HCT116 (cell line): Measurements from ENCODE around the gene P3H3. TPM values are rescaled to one million over a fixed set of nuclear protein-coding genes. Genes with fewer than 3 reads are reported as not detected.

ENCODE experiments used
- ATAC-seq: fragments of 200-7000 bp; cut with Tn5 transposase; 2 replicates; pipeline ENCODE4 v1.9.1; 2020; ENCODE audit warnings: mild to moderate bottlenecking, moderate library complexity
- BruUV-seq: library from RNA; stranded (reverse); fragments of 400-500 nt; replicated peaks from 2 replicates; lab custom pipeline; 2021; lab: Mats Ljungman, UMichigan
- CTCF ChIA-PET: fragments of 300-600 bp; sonication (Branson Sonifier 250); formaldehyde crosslinking; loops from one replicate; lab custom pipeline; 2021; ENCODE audit warnings: antibody characterized with exemption; lab: Charles Lee
- POLR2A ChIA-PET: fragments of 300-600, 350-600 bp; sonication (Branson Sonifier 250); formaldehyde crosslinking; loops from one replicate; lab custom pipeline; 2021; ENCODE audit warnings: antibody characterized with exemption; lab: Charles Lee
- RAD21 ChIA-PET, 2 experiments: fragments of 300-600 bp; sonication (Branson Sonifier 250); formaldehyde crosslinking; loops; one replicate each; lab custom pipeline; 2023; ENCODE audit warnings: low total read pairs in 2 of 2; ENCODE audit not compliant: uncharacterized antibody in 2 of 2, unreplicated experiment in 2 of 2, low non-redundant PET in 1 of 2; lab: Charles Lee
- DNase-seq: peaks from one replicate; pipeline ENCODE4 v3.0.0-alpha.2; 2010; ENCODE audit warnings: low read depth, low spot score
- H2AFZ ChIP-seq: fragments of 200-600 bp; shearing (Covaris generic), sonication (generic); 2 replicates; pipeline ENCODE4 v1.6.1; 2017; ENCODE audit warnings: low read depth, mixed run types, mixed read lengths, antibody characterized with exemption, low read length; ENCODE audit not compliant: poor library complexity, severe bottlenecking
- H3K27ac ChIP-seq: 2 replicates; pipeline ENCODE4 v1.5.1; 2012; ENCODE audit warnings: low read depth, low read length
- H3K27me3 ChIP-seq: fragments of 200-600 bp; sonication (generic); 2 replicates; pipeline ENCODE4 v1.6.1; 2016; ENCODE audit warnings: mixed run types, low read length, mixed read lengths; ENCODE audit not compliant: insufficient read depth
- H3K36me3 ChIP-seq, 2 experiments: fragments of 200-500 bp in 1 of 2; fragments of 200-600 bp in 1 of 2; sonication (Bioruptor generic) in 1 of 2; sonication (generic) in 1 of 2; 2 replicates each; pipeline versions ENCODE4 v1.5.1 to v1.6.1; 2014 to 2016; ENCODE audit warnings: low read length in 2 of 2, inconsistent platforms in 1 of 2, mixed read lengths in 1 of 2, mixed run types in 1 of 2; ENCODE audit not compliant: insufficient read depth in 2 of 2, control insufficient read depth in 1 of 2
- H3K4me1 ChIP-seq, 2 experiments: fragments of 200-600 bp in 1 of 2; sonication (generic) in 1 of 2; 2 replicates each; pipeline versions ENCODE4 v1.5.1 to v1.6.1; 2012 to 2017; ENCODE audit warnings: low read length in 2 of 2, inconsistent platforms in 1 of 2, mild to moderate bottlenecking in 1 of 2, mixed read lengths in 1 of 2, mixed run types in 1 of 2, moderate library complexity in 1 of 2; ENCODE audit not compliant: insufficient read depth in 2 of 2, control insufficient read depth in 1 of 2
- H3K4me2 ChIP-seq: fragments of 200-600 bp; sonication (generic); 2 replicates; pipeline ENCODE4 v1.6.1; 2017; ENCODE audit warnings: mixed run types, low read length, mixed read lengths
- H3K4me3 ChIP-seq, 2 experiments: fragments of 200-600 bp in 1 of 2; sonication (generic) in 1 of 2; replicated peaks in 1 of 2; 2 replicates each; pipeline ENCODE4 v1.5.1; 2011 to 2016; ENCODE audit warnings: low read length in 2 of 2, control low read depth in 1 of 2, low read depth in 1 of 2, mild to moderate bottlenecking in 1 of 2, mixed read lengths in 1 of 2, mixed run types in 1 of 2
- H3K79me2 ChIP-seq: fragments of 200-600 bp; sonication (generic); 2 replicates; pipeline ENCODE4 v1.6.1; 2017; ENCODE audit warnings: mild to moderate bottlenecking, mixed run types, low read length, moderate library complexity, mixed read lengths; ENCODE audit not compliant: insufficient read depth
- H3K9ac ChIP-seq: fragments of 200-600 bp; sonication (generic); 2 replicates; pipeline ENCODE4 v1.6.1; 2016; ENCODE audit warnings: low read length, mixed read lengths
- H3K9me2 ChIP-seq: fragments of 200-600 bp; sonication (generic), shearing (Covaris generic); 2 replicates; pipeline ENCODE4 v1.6.1; 2017; ENCODE audit warnings: mixed run types, mild to moderate bottlenecking, moderate library complexity; ENCODE audit not compliant: insufficient read depth
- H3K9me3 ChIP-seq, 2 experiments: fragments of 200-500 bp in 1 of 2; fragments of 200-600 bp in 1 of 2; sonication (Bioruptor generic) in 1 of 2; sonication (generic) in 1 of 2; 2 replicates each; pipeline ENCODE4 v1.6.1; 2014 to 2017; ENCODE audit warnings: low read length in 2 of 2, mixed read lengths in 2 of 2, inconsistent platforms in 1 of 2, low read depth in 1 of 2, mild to moderate bottlenecking in 1 of 2, mixed run types in 1 of 2, moderate library complexity in 1 of 2; ENCODE audit not compliant: control insufficient read depth in 1 of 2, insufficient read depth in 1 of 2
- H4K20me1 ChIP-seq: fragments of 200-600 bp; sonication (generic), shearing (Covaris generic); 2 replicates; pipeline ENCODE4 v1.6.1; 2017; ENCODE audit warnings: mixed run types, mild to moderate bottlenecking, moderate library complexity; ENCODE audit not compliant: insufficient read depth
- CBX3 ChIP-seq: IDR thresholded peaks from 2 replicates; pipeline ENCODE4 v1.6.1; 2012; ENCODE audit warnings: low read depth
- CEBPB ChIP-seq: IDR thresholded peaks from 2 replicates; pipeline ENCODE4 v1.6.1; 2012; ENCODE audit warnings: low read depth
- CTCF ChIP-seq, 3 experiments: fragments of 200-600 bp in 1 of 3; sonication (generic) in 1 of 3; IDR thresholded peaks in 2 of 3; conservative IDR thresholded peaks in 1 of 3; 2 replicates each; pipeline ENCODE4 v1.5.1; 2012 to 2017; ENCODE audit warnings: low read depth in 2 of 3, low read length in 2 of 3, antibody characterized with exemption in 1 of 3, borderline replicate concordance in 1 of 3, control low read depth in 1 of 3, mild to moderate bottlenecking in 1 of 3, mixed read lengths in 1 of 3, mixed run types in 1 of 3, moderate library complexity in 1 of 3; ENCODE audit not compliant: insufficient read depth in 1 of 3
- EGR1 ChIP-seq: IDR thresholded peaks from 2 replicates; pipeline ENCODE4 v1.6.1; 2012; ENCODE audit warnings: low read depth
- ELF1 ChIP-seq: IDR thresholded peaks from 2 replicates; pipeline ENCODE4 v1.6.1; 2012; ENCODE audit warnings: low read depth, borderline replicate concordance
- EZH2 ChIP-seq: fragments of 200-600 bp; sonication (generic); IDR thresholded peaks from 2 replicates; pipeline ENCODE4 v1.6.1; 2017; ENCODE audit warnings: antibody characterized with exemption, mixed run types
- EZH2phosphoT487 ChIP-seq: fragments of 200-600 bp; IDR thresholded peaks from 2 replicates; pipeline ENCODE4 v1.6.1; 2018; ENCODE audit warnings: antibody characterized with exemption, borderline replicate concordance
- FOSL1 ChIP-seq: IDR thresholded peaks from 2 replicates; pipeline ENCODE4 v1.6.1; 2012; ENCODE audit warnings: low read depth
- JUND ChIP-seq: IDR thresholded peaks from 2 replicates; pipeline ENCODE4 v1.6.1; 2012
- MAX ChIP-seq: IDR thresholded peaks from 2 replicates; pipeline ENCODE4 v1.6.1; 2012
- POLR2A ChIP-seq: IDR thresholded peaks from 2 replicates; pipeline ENCODE4 v1.7.0; 2011; ENCODE audit warnings: borderline replicate concordance; ENCODE audit not compliant: insufficient read depth, insufficient read length; ENCODE audit errors: extremely low read depth
- POLR2AphosphoS5 ChIP-seq: IDR thresholded peaks from 2 replicates; pipeline ENCODE4 v1.6.1; 2011; ENCODE audit warnings: mild to moderate bottlenecking, low read depth, low read length, moderate library complexity
- SRF ChIP-seq: IDR thresholded peaks from 2 replicates; pipeline ENCODE4 v1.6.1; 2012; ENCODE audit warnings: low read depth
- YY1 ChIP-seq: IDR thresholded peaks from 2 replicates; pipeline ENCODE4 v1.6.1; 2011; ENCODE audit warnings: low read length, low read depth, moderate library complexity, mild to moderate bottlenecking; ENCODE audit not compliant: insufficient replicate concordance; ENCODE audit errors: extremely low read depth
- ZFX ChIP-seq: fragments of 450-650 bp; IDR thresholded peaks from 2 replicates; pipeline ENCODE4 v1.6.1; 2017
- intact Hi-C: fragments of 100-400 bp; cut with micrococcal nuclease; formaldehyde crosslinking; loops from 2 replicates; pipeline ENCODE4 v1.10.0; 2022
- total RNA-seq: library from RNA; stranded (reverse); gene quantifications from one replicate; pipeline ENCODE4 v1.2.1, GENCODE V29; 2021; ENCODE audit not compliant: unreplicated experiment
- TF ChIP-seq, protein P1 (sequence below): IDR thresholded peaks from 2 replicates; pipeline ENCODE4 v1.6.1; 2011; ENCODE audit warnings: mild to moderate bottlenecking, low read length, moderate library complexity; ENCODE audit not compliant: insufficient replicate concordance; ENCODE audit errors: extremely low read depth
- TF ChIP-seq, protein P2 (sequence below): IDR thresholded peaks from 2 replicates; pipeline ENCODE4 v1.6.1; 2012
- TF ChIP-seq, protein P3 (sequence below): IDR thresholded peaks from 2 replicates; pipeline ENCODE4 v1.6.1; 2012; ENCODE audit warnings: low read depth

Gene P3H3
- total RNA-seq, 1 experiment from 2014 or later, result 32.2 TPM

- ChIA-PET POLR2A (interaction anchor here (8.9 kb wide), 1 partner anchor 20 kb away, joined by 186 read pairs; the partner anchor contains the start of genes SPSB2 and TPI1), CTCF (interaction anchor here (1.2 kb wide), 1 partner anchor 15 kb away, joined by 3 read pairs; no protein-coding TSS in a partner anchor), RAD21 (no interaction called here)
- peaks cover 15 to 31% of the 10 kb centered on the region in 2 experiments for H3K4me1 ChIP-seq
- intact Hi-C loops, result no loop called here
- no peaks in the 10 kb centered on the region for H3K9me3 ChIP-seq
- no peak overlapping the region; the same call in 1 of the 2 replicates for H3K9ac ChIP-seq
- no peak overlapping the region for H3K4me3 ChIP-seq
- H3K4me2 ChIP-seq, result peak overlapping the region; percentile 100; the same call in 1 of the 2 replicates
- ATAC-seq, result no peak
- no TSS peak for BruUV-seq
- H3K36me3 ChIP-seq, result peaks cover 25 to 49% of the 10 kb centered on the region in 2 experiments; a peak in 3 of 4 replicates
- no peaks in the 10 kb centered on the region for H3K27me3 ChIP-seq
- no peak overlapping the region for H3K27ac ChIP-seq
- H3K9me2 ChIP-seq, result no peaks in the 10 kb centered on the region
- TF ChIP-seq POLR2A (no peak), POLR2AphosphoS5 (no peak), FOSL1 (no peak), CEBPB (no peak), ZFX (no peak), EGR1 (no peak), ELF1 (no peak), YY1 (no peak), MAX (no peak), CBX3 (no peak), EZH2 (no peak), EZH2phosphoT487 (no peak), SRF (no peak), CTCF (IDR thresholded peaks at IDR 0.05 in 2 of 3, conservative IDR thresholded peaks at IDR 0.05 in 1 of 3; ENCODE audit: borderline replicate concordance in 1 of 3, insufficient read depth in 1 of 3, low read depth in 2 of 3, low read length in 2 of 3) (no peak), JUND (no peak)
- TF ChIP-seq, protein P1, sequence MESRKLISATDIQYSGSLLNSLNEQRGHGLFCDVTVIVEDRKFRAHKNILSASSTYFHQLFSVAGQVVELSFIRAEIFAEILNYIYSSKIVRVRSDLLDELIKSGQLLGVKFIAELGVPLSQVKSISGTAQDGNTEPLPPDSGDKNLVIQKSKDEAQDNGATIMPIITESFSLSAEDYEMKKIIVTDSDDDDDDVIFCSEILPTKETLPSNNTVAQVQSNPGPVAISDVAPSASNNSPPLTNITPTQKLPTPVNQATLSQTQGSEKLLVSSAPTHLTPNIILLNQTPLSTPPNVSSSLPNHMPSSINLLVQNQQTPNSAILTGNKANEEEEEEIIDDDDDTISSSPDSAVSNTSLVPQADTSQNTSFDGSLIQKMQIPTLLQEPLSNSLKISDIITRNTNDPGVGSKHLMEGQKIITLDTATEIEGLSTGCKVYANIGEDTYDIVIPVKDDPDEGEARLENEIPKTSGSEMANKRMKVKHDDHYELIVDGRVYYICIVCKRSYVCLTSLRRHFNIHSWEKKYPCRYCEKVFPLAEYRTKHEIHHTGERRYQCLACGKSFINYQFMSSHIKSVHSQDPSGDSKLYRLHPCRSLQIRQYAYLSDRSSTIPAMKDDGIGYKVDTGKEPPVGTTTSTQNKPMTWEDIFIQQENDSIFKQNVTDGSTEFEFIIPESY, result no peak
- TF ChIP-seq, protein P2, sequence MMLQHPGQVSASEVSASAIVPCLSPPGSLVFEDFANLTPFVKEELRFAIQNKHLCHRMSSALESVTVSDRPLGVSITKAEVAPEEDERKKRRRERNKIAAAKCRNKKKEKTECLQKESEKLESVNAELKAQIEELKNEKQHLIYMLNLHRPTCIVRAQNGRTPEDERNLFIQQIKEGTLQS, result no peak
- TF ChIP-seq, protein P3, sequence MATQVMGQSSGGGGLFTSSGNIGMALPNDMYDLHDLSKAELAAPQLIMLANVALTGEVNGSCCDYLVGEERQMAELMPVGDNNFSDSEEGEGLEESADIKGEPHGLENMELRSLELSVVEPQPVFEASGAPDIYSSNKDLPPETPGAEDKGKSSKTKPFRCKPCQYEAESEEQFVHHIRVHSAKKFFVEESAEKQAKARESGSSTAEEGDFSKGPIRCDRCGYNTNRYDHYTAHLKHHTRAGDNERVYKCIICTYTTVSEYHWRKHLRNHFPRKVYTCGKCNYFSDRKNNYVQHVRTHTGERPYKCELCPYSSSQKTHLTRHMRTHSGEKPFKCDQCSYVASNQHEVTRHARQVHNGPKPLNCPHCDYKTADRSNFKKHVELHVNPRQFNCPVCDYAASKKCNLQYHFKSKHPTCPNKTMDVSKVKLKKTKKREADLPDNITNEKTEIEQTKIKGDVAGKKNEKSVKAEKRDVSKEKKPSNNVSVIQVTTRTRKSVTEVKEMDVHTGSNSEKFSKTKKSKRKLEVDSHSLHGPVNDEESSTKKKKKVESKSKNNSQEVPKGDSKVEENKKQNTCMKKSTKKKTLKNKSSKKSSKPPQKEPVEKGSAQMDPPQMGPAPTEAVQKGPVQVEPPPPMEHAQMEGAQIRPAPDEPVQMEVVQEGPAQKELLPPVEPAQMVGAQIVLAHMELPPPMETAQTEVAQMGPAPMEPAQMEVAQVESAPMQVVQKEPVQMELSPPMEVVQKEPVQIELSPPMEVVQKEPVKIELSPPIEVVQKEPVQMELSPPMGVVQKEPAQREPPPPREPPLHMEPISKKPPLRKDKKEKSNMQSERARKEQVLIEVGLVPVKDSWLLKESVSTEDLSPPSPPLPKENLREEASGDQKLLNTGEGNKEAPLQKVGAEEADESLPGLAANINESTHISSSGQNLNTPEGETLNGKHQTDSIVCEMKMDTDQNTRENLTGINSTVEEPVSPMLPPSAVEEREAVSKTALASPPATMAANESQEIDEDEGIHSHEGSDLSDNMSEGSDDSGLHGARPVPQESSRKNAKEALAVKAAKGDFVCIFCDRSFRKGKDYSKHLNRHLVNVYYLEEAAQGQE, result no peak
- no peak overlapping the region for H2AFZ ChIP-seq
- peaks cover 37% of the 10 kb centered on the region for H3K79me2 ChIP-seq
- H4K20me1 ChIP-seq, result no peaks in the 10 kb centered on the region
- no peak for DNase-seq
Measured at GRCh38 chr12:6849427-6849826, 21.2 kb downstream of the P3H3 start.
